Measurements from ENCODE around the gene PFKFB3. TPM values are rescaled to one million over a fixed set of nuclear protein-coding genes. Genes with fewer than 3 reads are reported as not detected.

PFKFB3 gene
- polyA plus RNA-seq, 3 donors = 27.7 to 33.9 (median 31.0) TPM

- no peak for DNase-seq (ENCODE audit: low read depth in 3 of 3, low spot score in 2 of 3)
Measured at GRCh38 chr10:6297522-6297921, 94.8 kb downstream of the PFKFB3 start.

- DNase-seq (ENCODE audit: low read depth in 3 of 3, low spot score in 2 of 3) = no peak
Measured at GRCh38 chr10:6297951-6298381, 95.2 kb downstream of the PFKFB3 start.

GRCh38 chr10:6298428-6298827 lies 95.7 kb downstream of the PFKFB3 start:
- no peak for DNase-seq (ENCODE audit: low read depth in 3 of 3, low spot score in 2 of 3)

- no peak for DNase-seq (ENCODE audit: low read depth in 3 of 3, low spot score in 2 of 3)
Measured at GRCh38 chr10:6299234-6299633, 96.5 kb downstream of the PFKFB3 start.

GRCh38 chr10:6299743-6300105 lies 97.0 kb downstream of the PFKFB3 start:
- DNase-seq (ENCODE audit: low read depth in 3 of 3, low spot score in 2 of 3) = no peak

- no peak for DNase-seq (ENCODE audit: low read depth in 3 of 3, low spot score in 2 of 3)
Measured at GRCh38 chr10:6300106-6300783, 97.5 kb downstream of the PFKFB3 start.

- DNase-seq (ENCODE audit: low read depth in 3 of 3, low spot score in 2 of 3) = no peak
Measured at GRCh38 chr10:6300784-6301460, 98.2 kb downstream of the PFKFB3 start.

GRCh38 chr10:6301488-6302075 lies 98.8 kb downstream of the PFKFB3 start:
- no peak for DNase-seq (ENCODE audit: low read depth in 3 of 3, low spot score in 2 of 3)

Other genes with a start within 250 kb of the PFKFB3 start
- 1 to 10 TPM; 1.2 to 2.0 (median 1.8) TPM for gene IL15RA, start 225.4 kb upstream of the PFKFB3 start, polyA plus RNA-seq (ENCODE audit: insufficient read length in 3 of 3)
- under 1 TPM in 1 of 3 donors, not detected in 2; 0.17 TPM for gene IL2RA, start 140.6 kb upstream of the PFKFB3 start, polyA plus RNA-seq (ENCODE audit: insufficient read length in 3 of 3)
- 100 to 1,000 TPM; 140 to 154 (median 141) TPM for gene RBM17, start 113.9 kb upstream of the PFKFB3 start, polyA plus RNA-seq (ENCODE audit: insufficient read length in 3 of 3)